DMS153 treated with DMSO at 0.1 percent for 48 hours (cell line): ENCODE measurements around the gene NOC3L.
A peak's percentile ranks its signal among the peaks of the same experiment; 100 is the strongest.
"Not testable (repeated sequence)": the region's sequence is repeated elsewhere in the genome, so short reads cannot be mapped to it uniquely, and the experiment has no call there.

Source experiments
- DNase-seq: peaks from one replicate; lab custom pipeline; 2025; ENCODE audit not compliant: unreplicated experiment; lab: John Stamatoyannopoulos, UW

The NOC3L gene

DNA sequence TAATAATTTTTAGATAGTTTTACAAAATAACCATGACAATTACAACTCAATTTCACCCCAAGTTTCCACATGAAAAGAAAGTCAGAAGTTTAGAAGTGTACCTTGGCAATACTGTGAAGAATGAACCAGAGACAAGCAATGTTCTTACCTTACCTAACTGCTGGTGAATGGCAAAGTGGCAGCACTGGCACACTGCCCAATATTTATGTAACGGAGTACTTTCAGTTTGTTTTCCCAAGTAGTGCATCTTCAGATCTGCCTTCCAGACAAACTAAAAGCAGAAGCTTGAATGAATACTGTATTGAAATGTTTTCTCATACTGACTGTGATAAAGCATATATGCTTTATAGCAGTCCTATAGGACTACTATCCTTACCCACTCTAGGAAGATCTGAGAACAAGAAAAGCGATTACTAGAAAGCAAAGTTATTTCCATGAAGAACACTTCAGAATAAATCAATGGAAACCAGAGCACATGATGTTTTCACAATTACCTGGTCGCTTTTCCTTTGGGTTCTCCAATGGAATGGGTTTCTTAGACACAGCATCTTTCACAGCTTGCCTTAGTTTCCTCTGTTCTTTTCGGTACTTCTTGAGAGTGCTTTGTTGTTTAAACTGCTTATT is 1.5 kb downstream of the NOC3L start:
- DNase-seq = no peak

DNA sequence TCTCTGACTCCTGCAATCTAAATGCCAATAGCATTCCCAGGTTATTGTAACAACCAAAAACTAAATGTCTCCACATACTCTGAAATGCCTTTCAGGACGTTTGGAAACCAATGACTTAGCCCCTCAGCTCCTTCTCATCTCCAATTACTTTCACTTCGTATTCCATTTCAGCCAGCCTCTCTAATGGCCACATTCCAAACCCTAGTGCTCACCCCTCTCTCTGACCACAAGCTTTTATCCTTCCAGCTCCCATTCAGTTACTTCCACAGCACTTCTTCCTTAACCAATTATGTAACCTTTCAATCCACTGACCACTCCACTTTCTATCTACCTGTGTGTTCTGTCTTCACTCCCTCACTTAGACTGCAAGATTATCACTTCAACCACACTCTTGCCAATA is 4.3 kb downstream of the NOC3L start:
- no peak for DNase-seq

DNA sequence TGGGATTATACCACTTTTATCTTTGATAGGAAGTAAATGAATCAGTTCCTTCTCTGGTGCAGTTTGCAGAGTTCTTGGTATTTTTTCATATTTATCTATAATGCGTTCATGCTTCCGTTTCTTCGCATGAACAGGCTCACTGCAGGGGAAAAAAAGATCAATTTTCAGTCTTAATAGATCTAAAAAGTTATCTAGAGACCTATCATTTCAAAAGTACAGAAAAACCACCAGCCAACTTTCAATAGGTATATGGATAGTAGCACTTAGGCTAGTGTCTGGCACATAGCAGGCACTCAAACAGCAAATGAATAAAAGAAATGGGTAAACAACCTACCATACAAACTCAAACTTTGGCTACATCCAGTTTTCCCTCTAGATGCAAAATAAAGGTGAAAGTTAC is 5.5 kb downstream of the NOC3L start:
- no peak for DNase-seq

DNA sequence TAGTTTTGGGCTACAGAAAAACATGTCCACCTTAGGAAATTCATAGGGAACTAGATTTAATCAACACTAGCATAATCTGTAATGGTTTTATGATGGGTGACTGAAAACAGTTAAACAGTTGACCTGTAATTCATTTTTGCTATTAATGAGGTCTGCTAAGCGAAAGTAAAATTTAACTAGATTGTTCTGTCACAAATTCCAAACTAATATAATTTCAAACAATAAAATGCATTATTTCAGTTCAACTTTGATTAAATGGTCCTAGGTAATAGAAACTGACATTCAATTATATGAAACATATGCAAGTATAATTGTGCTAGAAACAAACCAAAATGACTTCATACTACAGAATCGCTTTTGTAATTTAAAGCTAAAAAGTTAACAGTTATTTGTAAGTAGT is 6.9 kb downstream of the NOC3L start:
- no peak for DNase-seq

DNA sequence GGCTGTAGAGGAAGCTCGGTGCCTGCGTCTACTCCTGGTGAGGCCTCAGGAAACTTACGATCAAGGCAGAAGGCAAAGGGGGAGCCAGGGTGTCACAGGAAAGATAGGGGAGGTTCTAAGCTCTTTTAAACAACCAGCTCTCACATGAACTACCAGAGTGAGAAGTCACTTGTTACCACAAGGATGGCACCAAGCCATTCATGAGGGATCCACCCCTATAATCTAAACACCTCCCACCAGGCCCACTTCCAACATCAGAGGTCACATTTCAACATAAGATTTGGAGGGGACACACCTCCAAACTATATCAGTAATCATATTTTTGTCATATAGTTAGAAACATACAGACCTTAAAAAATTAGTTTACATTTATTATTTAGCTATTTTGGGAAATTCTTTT is 9.4 kb downstream of the NOC3L start:
- DNase-seq = no peak

DNA sequence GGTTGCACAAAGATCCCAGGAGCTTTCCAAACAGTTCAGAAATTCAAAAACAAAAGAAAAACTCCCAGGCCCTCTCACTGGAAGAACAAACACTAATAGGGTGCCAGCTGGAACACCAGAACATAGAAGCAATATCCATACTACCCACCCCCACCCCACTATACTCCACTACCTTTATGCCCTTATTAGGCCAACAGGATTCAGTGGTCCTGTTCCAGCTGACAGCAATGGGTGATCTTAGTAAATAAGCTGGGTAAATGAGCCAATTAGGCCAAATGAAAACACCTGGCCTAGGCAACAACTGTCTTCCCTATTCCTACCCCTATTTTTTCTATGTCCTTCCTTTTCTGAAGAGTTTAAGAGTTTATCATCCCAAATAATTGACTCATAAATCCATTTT is 11.7 kb downstream of the NOC3L start:
- DNase-seq = no peak

DNA sequence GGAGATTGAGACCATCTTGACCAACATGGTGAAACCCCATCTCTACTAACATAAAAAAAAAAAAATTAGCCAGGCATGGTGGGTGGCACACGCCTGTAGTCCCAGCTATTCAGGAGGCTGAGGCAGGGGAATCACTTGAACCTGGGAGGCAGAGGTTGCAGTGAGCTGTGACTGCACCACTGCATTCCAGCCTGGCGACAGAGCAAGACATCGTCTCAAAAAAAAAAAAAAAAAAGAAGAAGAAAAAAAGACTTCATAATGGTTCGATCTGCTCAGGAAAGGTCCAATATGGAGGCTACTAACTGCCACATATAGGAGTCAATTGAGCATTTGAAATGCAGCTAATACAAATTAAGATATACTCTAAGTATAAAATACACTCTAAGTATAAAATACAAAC is 12.2 kb downstream of the NOC3L start:
- DNase-seq = not testable (repeated sequence)

DNA sequence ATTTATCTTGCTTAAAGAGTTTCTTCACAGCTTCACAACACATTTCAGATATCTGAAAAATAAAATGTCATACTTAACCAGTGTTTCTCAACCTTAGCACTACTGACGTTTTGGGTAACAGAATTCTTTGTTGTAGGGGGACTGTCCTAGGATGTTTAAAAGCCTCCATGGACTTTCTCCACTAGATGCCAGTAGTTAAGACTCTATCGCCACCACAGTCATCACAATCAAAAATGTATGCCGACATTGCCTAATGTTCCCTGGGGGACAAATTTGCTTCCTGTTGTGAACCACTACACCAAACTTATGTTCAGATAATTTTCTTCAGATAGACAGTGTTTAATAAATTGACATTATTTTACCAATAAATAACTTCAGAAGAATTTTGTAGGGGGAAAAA is 13.4 kb downstream of the NOC3L start:
- no peak for DNase-seq

DNA sequence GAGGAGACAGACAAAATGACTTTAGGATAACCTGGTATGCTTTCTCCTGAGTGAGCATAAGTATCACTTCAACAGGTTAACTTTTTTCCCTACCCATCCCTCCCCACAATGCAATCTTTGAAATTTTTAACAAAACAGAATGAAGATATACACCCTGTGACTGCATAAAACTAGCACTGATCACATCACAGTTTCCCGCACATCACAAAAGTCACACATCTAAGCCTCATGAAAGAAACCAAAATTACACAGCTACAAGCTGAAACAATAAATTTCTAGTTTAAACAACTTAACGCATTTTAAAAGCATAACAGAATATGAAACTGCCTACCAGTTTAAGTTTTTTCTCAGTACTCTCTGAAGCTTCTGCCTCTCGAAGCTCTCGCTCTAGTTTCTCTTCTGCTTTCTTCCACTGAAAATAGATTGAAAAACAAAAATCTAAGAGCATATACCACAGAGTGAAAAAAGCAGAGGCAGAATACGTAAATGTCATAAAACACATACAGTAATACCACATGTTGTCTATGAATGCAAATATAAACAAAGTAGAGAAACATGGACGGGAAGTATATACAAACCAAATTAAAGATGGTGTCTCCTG is 18.1 kb downstream of the NOC3L start:
- DNase-seq = no peak

DNA sequence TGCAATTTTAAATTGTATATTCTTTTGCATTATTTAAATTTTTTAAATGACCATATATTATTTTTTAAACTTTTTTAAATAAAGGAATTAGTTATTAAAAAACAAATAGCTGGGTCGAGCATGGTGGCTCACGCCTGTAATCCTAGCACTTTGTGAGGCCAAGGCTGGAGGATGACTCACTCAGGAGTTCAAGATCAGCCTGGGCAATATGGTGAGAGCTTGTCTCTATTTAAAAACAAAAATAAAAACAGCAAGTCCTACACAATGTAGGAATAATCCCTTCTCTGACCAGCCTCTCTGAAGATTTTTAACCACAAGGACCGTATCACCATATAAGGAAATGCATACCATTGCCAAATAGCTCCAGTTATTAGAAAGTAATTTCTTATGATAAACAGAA is 19.6 kb downstream of the NOC3L start:
- no peak for DNase-seq

DNA sequence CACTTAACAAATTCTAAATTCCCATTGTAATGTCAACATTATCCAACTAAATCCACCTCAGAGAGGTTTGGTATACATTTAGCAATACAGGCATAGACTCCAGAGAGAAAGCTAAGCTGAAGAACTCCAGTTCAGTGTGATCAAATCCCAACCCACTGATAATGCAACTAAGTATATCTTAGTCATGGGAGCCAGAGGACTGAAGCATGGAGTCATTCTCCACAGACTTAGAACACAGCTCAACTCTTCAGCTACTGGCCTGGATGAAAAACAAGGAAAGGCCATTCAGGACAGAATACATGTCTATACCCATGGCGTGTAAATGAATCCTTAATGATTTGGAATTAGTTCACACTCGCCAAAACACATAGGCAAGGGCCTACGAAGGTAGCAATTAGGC is 27.9 kb downstream of the NOC3L start:
- no peak for DNase-seq

DNA sequence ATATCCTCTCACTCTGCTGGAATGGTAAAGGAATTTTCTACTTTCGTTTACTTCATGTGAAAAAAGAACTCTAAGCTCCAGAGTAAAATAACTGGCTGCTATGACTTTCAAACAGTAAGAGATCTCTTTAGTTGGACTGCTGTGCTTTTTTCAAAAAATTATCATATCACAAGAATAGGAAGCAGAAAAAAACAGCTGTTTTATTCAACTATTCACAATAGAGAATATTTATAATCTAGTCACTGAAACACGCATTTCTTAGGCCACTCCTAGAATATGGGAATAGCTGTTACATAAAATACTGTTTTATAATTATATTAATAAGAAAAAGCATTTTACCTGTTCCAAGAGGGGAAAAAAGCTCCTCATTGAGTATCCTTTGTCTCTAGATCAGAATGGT is 29.7 kb downstream of the NOC3L start:
- no peak for DNase-seq

DNA sequence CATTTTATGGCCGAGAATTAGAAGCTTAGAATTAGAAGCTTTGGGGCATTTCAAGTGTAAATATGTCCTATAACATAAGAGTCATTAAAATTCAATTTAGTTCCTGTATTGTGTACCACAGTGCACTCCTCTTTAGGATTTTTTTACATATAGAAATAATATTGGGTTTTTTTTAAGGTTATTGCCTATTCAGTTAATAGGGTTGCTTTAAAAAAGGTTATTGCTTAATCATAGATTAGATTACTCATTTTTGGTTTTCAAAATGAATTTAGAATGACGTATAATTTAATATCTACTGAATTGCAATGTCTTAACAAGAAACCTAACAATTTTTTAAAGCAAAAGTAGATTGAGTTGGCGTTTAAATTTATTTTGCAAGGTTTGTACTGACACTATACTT is 34.1 kb downstream of the NOC3L start:
- DNase-seq = no peak

DNA sequence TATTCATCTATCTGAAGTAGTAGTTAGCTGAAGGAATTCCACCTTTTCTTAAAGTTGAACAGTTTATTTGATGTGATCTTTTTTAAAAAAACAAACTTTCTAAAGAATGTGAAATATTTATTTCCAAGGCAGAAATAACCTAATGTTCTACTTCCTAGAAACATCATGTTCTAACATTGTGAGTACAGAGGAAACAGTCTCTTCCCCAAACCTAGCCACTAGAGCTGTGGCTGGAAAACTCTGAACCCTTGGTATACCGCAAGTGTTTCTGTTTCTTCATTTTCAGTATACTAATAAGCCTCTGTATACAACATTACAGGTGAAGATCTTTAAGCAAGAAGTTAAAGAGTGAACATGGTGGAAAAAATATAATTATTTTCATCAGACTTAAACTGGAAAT is 35.1 kb downstream of the NOC3L start:
- DNase-seq = no peak

DNA sequence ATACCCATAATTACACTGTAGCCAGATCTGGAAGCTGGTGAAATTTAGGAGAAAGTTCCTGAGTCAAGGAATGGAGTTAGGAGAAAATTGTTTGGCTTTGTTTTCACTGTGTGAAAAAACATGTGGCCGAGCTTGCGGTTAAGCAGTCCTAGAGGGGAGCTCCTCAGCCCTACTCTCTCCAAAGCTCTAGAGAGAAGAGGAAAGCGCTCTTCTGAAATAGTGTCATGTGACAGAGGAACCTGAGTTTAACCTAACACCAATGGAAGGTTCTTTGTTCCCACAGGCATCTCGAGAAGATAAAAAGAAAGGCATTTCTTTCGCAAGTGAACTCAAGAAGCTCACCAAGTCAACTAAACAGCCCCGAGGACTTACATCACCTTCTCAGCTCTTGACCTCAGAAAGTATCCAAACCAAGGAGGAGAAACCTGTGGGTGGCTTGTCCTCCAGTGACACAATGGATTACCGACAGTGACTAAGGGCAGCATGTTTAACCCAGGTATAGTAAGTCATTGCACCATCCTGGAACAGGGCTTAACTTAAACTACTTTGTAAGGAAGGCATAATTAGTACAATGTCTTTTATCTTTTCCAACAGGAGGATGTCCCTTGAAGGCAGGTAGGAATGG is 38.0 kb downstream of the NOC3L start:
- DNase-seq = no peak

DNA sequence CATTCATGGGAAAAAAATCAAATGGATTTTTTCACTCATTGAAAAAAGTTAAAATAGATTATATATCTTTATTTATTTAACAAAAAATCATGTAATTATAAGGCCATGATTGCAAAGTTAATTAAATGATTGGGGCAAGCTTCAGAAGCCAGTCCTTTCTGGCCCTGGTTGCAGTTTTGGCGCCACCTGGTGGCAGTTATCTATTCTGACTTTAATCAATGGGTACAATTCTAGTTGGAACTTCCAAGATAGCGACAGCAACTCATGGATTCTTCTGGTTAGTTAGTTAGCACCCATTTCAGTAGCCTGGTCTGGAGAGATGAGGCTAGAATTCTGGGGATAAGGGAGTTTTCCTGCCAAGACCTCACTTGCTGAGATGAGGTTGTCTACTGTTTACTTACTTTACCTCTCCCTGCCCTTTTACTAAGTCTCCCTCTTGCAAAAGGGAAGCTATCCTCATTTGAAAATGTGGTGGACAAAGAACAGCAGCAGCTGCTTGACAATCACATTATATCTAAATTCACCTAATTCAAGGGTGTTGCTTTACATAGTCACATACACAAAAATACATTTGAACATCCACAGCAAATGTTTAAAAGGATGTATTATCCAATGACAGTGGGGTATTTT is 42.3 kb downstream of the NOC3L start:
- DNase-seq = peak; percentile 15

DNA sequence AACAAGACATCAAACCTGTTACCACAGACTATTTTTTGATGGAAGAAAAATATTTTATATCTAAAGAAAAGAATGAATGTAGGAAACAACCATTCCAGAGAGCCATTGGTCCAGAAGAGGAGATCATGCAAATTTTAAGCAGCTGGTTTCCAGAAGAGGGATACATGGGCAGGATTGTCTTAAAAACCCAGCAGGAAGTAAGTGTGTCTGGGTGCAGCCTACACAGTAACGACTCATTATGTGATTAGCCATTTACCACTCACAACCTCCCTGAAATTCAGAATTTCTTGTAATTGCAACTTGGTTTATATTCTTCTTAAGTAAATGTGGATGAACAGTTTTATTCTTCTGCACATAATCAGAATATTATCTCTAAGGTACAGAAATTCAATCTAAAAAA is 46.2 kb downstream of the NOC3L start:
- no peak for DNase-seq

DNA sequence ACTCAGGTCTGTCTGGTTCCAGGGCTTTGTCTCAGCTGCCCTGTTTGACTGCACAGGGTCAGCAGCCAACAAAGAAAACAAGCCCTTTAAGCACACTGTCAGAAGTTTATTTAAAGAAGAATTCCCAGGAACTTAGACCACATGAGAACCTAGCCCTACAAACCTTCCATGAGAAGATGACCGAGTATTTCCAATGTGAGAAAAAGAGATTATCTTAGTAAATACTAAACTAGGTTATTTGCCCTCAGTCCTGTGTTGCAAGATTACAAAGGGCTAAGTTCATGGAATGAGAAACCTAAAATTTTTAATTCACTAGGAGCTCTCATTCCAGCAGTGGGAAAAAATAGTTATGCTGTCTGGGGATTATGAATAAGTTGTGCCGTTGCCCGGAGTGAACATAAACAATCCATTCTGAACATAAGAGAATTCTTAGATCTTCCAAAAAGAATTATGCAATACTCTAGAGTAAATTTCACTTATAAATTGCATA is 46.7 kb downstream of the NOC3L start:
- no peak for DNase-seq

DNA sequence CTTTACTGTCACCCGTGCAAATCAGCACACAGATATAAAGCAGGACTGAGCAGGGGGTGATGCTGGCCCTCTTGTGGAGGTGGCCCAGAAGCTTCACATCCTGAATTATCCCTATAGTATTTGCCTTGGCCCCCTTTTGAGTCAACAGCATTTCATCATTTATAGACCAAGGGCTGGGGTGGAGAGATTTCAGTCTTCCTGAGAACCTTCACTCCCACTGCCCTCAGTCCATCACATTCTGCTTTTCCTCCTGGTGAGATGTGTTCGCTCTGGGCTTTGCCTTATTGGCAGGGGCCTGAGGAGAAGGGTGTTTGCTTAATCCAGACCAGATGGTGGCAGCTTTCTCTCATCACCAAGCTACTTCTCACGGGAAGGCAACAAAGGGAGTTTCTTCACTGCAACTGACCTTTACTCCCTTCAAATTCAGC is 47.7 kb downstream of the NOC3L start:
- DNase-seq = no peak

DNA sequence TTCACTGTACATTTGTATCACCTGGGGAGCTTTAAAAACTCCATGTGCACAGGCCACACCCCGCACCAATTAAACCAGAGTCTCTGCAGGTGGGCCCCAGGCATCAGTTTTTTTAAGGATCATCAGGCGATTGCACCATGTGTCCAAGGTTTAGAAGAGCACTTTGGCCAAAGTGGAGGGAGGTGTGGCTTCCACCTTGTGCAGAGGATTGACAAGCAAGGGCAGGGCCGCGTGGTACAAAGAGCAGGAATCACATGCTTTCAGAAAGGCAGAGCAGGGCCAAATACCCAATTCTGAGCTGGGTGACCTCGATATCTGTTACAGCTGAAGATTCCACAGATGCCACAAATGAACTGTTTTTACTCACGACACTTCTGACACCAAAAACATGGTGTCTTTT is 52.4 kb downstream of the NOC3L start:
- DNase-seq = no peak

DNA sequence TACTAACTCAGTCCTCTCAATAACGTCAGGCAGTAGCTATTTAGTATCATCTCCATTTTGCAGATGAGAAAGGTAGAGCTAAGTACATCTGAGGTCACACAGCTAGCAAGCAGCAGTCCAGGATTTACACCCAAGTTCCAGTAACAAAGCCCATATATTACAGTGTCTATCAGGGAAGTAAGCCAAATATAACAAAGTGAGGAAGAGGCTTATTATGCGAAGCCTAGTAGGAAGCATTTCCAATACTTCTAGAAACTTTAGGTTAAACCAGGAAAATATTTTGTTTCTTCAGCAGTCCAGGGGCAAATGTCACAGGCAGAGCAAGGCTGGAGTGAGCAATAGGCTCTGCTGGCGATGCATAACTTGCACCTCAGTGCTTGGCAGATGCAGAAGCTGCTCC is 53.9 kb downstream of the NOC3L start:
- no peak for DNase-seq

DNA sequence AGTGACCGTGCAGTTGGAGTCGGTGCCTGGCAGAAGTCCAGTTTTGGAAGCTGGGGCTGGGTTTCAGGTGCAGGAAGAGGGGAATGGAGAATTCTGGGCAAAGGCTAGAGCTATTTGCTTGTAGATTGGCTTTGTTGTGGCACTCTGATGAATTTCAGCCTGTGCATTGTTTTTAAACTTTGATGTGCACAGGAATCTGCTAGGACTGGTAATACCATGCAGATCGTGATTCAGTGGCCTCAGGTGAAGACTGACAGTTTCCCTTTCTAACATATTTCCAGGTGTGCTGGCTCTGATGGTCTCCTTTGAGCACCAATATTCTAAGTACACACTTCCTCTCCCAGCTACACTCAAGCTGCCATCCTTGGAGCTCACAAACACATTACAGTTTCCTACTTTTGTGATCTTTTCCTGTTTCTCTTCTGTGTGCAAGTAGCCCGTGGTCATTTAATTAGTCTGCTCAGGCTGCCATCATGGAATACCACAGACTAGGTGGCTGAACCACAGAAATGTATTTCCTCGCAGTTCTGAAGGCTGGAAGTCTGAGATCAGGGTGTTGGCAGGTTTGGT is 55.6 kb downstream of the NOC3L start:
- DNase-seq = no peak
